ENCODE data around the gene RGS6. TPM values are rescaled to one million over a fixed set of nuclear protein-coding genes. Genes with fewer than 3 reads are reported as not detected.
A peak's percentile ranks its signal among the peaks of the same experiment; 100 is the strongest.

RGS6 gene
- total RNA-seq, 1 donor from 2014 or later, result 5.1 TPM

DNA sequence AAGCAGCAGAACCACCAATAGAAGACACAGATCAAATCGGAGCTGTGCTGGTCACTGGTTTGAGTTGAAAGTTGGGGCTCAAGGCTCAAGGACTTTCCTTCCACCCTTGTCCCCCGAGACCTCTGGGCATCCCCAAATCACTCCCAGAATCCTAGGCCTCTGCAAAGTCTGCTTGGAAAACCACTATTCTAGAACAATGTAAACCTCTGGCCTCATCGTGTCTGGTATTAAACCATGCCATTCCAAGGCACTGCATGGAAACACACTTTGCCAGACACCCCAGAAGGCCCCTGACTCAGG, 673.6 kb downstream of the RGS6 start:
- DNase-seq (ENCODE audit: low spot score, unreplicated experiment), result no peak
- Mint-ChIP-seq H3K36me3 (ENCODE audit: insufficient read depth) (no peaks in the 10 kb centered on the region), H3K4me1 (ENCODE audit: low read depth) (no peaks in the 10 kb centered on the region), H3K4me3 (ENCODE audit: low read depth) (no peak overlapping the region), H3K27me3 (peaks cover 30% of the 10 kb centered on the region), H3K9me3 (ENCODE audit: low read depth) (no peaks in the 10 kb centered on the region), H3K27ac (no peak overlapping the region)
- TF ChIP-seq, protein P1, sequence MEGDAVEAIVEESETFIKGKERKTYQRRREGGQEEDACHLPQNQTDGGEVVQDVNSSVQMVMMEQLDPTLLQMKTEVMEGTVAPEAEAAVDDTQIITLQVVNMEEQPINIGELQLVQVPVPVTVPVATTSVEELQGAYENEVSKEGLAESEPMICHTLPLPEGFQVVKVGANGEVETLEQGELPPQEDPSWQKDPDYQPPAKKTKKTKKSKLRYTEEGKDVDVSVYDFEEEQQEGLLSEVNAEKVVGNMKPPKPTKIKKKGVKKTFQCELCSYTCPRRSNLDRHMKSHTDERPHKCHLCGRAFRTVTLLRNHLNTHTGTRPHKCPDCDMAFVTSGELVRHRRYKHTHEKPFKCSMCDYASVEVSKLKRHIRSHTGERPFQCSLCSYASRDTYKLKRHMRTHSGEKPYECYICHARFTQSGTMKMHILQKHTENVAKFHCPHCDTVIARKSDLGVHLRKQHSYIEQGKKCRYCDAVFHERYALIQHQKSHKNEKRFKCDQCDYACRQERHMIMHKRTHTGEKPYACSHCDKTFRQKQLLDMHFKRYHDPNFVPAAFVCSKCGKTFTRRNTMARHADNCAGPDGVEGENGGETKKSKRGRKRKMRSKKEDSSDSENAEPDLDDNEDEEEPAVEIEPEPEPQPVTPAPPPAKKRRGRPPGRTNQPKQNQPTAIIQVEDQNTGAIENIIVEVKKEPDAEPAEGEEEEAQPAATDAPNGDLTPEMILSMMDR (IDR thresholded peaks at IDR 0.05; ENCODE audit: unreplicated experiment), result no peak

DNA sequence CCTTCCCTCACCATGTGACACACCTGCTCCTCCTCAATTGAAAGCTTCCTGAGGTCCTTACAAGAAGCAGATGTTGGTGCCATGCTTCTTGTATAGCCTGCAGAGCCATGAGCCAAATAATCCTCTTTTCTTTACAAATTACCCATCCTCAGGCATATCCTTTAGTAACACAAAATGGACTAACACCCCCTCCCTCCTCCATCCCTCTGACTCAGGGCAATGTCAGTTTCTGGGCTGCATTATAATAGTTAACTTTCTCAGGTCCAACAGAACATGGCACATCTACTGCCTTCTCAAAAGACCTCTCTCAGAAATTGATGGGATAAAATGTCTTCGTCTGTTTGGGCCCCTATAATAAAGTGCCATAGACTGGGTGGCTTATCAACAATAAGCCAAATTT, 674.6 kb downstream of the RGS6 start:
- H3K27ac Mint-ChIP-seq, result no peak overlapping the region
- DNase-seq (ENCODE audit: low spot score, unreplicated experiment), result no peak
- TF ChIP-seq, protein P1 (IDR thresholded peaks at IDR 0.05; ENCODE audit: unreplicated experiment), result no peak
- H3K4me1 Mint-ChIP-seq (ENCODE audit: low read depth), result no peaks in the 10 kb centered on the region
- no peaks in the 10 kb centered on the region for H3K36me3 Mint-ChIP-seq (ENCODE audit: insufficient read depth)
- H3K9me3 Mint-ChIP-seq (ENCODE audit: low read depth), result no peaks in the 10 kb centered on the region
- no peak overlapping the region for H3K4me3 Mint-ChIP-seq (ENCODE audit: low read depth)
- peaks cover 27% of the 10 kb centered on the region for H3K27me3 Mint-ChIP-seq

DNA sequence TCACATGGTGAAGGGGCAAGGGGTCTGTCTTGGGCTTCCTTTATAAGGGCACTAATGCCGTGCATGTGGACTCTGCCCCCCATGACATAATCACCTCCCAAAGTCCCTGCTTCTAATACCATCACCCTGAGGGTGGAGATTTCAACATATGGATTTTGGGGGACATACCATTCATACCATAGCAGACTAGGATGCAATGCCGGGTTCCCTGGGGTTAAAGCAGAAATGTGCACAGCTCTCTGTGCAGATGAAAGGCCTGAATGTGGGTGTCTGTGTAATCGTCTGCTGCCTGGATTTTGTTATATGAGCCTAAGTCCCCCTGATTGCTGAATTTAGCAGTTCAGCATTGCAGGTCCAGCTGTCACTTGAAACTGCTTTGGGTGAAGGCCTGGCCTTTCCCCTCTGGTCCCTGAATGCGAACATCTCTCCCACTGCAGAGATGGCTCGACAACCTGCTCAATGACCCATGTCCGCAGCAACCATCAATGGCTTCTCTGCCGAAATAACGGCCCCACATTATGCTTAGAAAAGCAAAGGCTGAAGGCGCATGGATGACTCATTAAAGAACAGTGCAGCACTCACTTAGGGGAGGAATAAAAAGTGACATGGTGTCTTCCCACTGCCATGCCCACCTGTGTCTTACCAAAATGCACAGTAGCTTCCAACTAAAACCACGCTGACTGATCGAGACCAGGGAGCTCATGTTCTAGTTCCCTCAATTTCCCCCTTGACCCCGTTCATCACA, 675.3 kb downstream of the RGS6 start:
- Mint-ChIP-seq H3K27me3 (peaks cover 31% of the 10 kb centered on the region), H3K9me3 (ENCODE audit: low read depth) (no peaks in the 10 kb centered on the region), H3K27ac (no peak overlapping the region), H3K36me3 (ENCODE audit: insufficient read depth) (no peaks in the 10 kb centered on the region), H3K4me1 (ENCODE audit: low read depth) (no peaks in the 10 kb centered on the region), H3K4me3 (ENCODE audit: low read depth) (no peak overlapping the region)
- TF ChIP-seq, protein P1 (IDR thresholded peaks at IDR 0.05; ENCODE audit: unreplicated experiment), result no peak
- no peak for DNase-seq (ENCODE audit: low spot score, unreplicated experiment)

DNA sequence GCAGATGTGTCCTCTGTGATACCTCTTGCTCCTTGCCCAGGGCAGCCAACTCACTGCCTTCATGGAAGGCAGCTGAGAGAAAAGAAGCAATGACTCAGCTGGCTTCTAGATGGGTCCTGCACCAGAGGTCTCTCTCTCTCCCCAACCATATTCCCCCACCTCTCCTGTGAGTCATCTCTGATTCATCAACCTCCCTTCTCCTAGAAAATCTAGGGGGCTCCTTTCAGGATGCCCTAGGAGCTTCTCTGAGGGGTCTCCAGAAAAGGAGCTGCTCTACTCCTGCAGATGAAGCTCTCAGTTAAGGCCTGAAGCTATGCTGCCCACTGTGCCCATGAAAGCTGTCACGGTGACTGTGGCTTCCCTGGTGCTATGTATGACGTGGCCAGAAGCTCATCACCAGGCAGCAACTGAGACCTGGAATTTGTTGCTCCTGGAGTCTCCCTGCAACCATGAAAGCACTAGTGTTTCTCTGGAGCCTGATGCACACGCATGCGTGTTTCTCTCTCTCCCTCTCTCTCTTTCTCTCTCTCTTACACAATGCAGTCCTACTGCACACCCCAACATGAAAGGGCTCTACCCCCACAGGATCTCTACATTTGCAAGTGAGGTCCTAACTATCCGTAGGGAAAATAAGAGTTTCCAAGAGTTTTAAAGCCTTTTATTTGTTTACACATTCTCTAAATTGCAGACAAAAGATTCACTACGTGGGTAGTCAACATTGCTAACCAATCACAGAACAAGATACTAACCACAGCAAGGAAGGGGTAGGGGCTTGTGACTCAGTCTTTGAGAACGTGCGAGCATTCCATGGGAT, 676.4 kb downstream of the RGS6 start:
- no peaks in the 10 kb centered on the region for H3K4me1 Mint-ChIP-seq (ENCODE audit: low read depth)
- H3K4me3 Mint-ChIP-seq (ENCODE audit: low read depth), result no peak overlapping the region
- no peak for DNase-seq (ENCODE audit: low spot score, unreplicated experiment)
- H3K27me3 Mint-ChIP-seq, result peaks cover 28% of the 10 kb centered on the region
- H3K36me3 Mint-ChIP-seq (ENCODE audit: insufficient read depth), result no peaks in the 10 kb centered on the region
- TF ChIP-seq, protein P1 (IDR thresholded peaks at IDR 0.05; ENCODE audit: unreplicated experiment), result no peak
- peak overlapping the region; percentile 29 for H3K27ac Mint-ChIP-seq
- no peaks in the 10 kb centered on the region for H3K9me3 Mint-ChIP-seq (ENCODE audit: low read depth)

DNA sequence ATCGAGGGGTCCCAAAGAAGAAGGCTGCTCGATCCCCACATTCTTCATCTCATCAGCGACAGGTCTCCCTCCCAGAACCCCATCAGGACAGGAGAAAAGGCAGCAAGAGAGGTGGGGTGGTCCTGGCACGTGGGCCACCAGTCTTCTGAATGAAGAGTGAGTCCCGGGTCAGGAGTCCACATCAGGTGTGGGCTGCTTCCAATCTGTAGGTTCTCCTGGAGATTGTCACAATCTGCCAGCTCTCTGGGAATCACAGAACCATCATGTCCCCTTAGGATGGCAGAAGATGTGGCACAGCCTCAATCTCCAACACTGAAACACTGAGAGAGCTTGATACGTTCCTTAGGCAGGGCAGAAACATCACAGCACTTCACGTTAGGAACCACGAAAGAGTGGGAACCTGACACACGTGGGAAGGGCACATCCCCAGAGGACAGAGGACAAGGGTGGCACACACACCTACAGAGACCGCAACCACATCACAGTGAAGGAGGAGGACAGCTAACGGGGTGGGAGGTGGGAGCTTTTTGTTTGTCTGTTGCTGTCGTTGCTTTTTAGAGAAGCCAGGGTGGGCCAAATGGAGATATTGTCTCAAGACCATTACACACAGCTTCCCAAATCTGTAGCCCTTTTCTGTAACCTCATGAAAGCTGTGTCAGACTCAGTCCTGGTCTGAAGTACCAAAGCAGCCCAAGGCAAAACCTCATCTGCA, 677.1 kb downstream of the RGS6 start:
- no peaks in the 10 kb centered on the region for H3K36me3 Mint-ChIP-seq (ENCODE audit: insufficient read depth)
- DNase-seq (ENCODE audit: low spot score, unreplicated experiment), result no peak
- H3K4me3 Mint-ChIP-seq (ENCODE audit: low read depth), result no peak overlapping the region
- H3K27me3 Mint-ChIP-seq, result peaks cover 23% of the 10 kb centered on the region
- H3K4me1 Mint-ChIP-seq (ENCODE audit: low read depth), result no peaks in the 10 kb centered on the region
- TF ChIP-seq, protein P1 (IDR thresholded peaks at IDR 0.05; ENCODE audit: unreplicated experiment), result no peak
- H3K9me3 Mint-ChIP-seq (ENCODE audit: low read depth), result no peaks in the 10 kb centered on the region
- H3K27ac Mint-ChIP-seq, result no peak overlapping the region

Data from progenitor cell of endocrine pancreas (in vitro differentiated cells).